Calu3 (cell line): ENCODE data around the gene MAGED1. TPM values are rescaled to one million over a fixed set of nuclear protein-coding genes. Genes with fewer than 3 reads are reported as not detected.
"Not testable (repeated sequence)": the region's sequence is repeated elsewhere in the genome, so short reads cannot be mapped to it uniquely, and the experiment has no call there.

Source experiments
- BruUV-seq: library from RNA; stranded (reverse); fragments of 400-500 nt; replicated peaks from 2 replicates; lab custom pipeline; 2021; lab: Mats Ljungman, UMichigan
- CTCF ChIA-PET: fragments of 300-600 bp; sonication (Branson Sonifier 250); formaldehyde crosslinking; loops from one replicate; lab custom pipeline; 2022; ENCODE audit warnings: antibody characterized with exemption; lab: Charles Lee
- DNase-seq: peaks from one replicate; pipeline ENCODE4 v3.0.0; 2022
- H3K27ac Mint-ChIP-seq: one replicate; pipeline ENCODE4 v1.8.0; 2022; ENCODE audit warnings: mixed read lengths; ENCODE audit not compliant: unreplicated experiment
- H3K27me3 Mint-ChIP-seq: one replicate; pipeline ENCODE4 v1.8.0; 2022; ENCODE audit warnings: mixed read lengths; ENCODE audit not compliant: unreplicated experiment
- H3K36me3 Mint-ChIP-seq: one replicate; pipeline ENCODE4 v1.8.0; 2022; ENCODE audit warnings: mild to moderate bottlenecking, moderate library complexity, mixed read lengths; ENCODE audit not compliant: insufficient read depth, unreplicated experiment
- H3K4me1 Mint-ChIP-seq: one replicate; pipeline ENCODE4 v1.8.0; 2022; ENCODE audit warnings: mild to moderate bottlenecking, low read depth, mixed read lengths; ENCODE audit not compliant: unreplicated experiment
- H3K4me3 Mint-ChIP-seq: one replicate; pipeline ENCODE4 v1.8.0; 2022; ENCODE audit warnings: mild to moderate bottlenecking, low read depth, moderate library complexity, mixed read lengths; ENCODE audit not compliant: unreplicated experiment
- H3K9me3 Mint-ChIP-seq: one replicate; pipeline ENCODE4 v1.8.0; 2022; ENCODE audit warnings: low read depth, mixed read lengths; ENCODE audit not compliant: unreplicated experiment
- intact Hi-C: fragments of 100-400 bp; cut with micrococcal nuclease; formaldehyde crosslinking; loops from one replicate; pipeline ENCODE4 v1.10.0; 2022; ENCODE audit not compliant: unreplicated experiment
- total RNA-seq: library from RNA; stranded (reverse); gene quantifications from 2 replicates; pipeline ENCODE4 v1.2.3, GENCODE V29; 2022
- TF ChIP-seq, protein P1 (sequence below): fragments of 200-600 bp; IDR thresholded peaks from one replicate; pipeline ENCODE4 v1.8.0; 2022; ENCODE audit warnings: antibody characterized with exemption; ENCODE audit not compliant: unreplicated experiment

Gene MAGED1
- total RNA-seq, 1 experiment from 2014 or later: 107 TPM

DNA sequence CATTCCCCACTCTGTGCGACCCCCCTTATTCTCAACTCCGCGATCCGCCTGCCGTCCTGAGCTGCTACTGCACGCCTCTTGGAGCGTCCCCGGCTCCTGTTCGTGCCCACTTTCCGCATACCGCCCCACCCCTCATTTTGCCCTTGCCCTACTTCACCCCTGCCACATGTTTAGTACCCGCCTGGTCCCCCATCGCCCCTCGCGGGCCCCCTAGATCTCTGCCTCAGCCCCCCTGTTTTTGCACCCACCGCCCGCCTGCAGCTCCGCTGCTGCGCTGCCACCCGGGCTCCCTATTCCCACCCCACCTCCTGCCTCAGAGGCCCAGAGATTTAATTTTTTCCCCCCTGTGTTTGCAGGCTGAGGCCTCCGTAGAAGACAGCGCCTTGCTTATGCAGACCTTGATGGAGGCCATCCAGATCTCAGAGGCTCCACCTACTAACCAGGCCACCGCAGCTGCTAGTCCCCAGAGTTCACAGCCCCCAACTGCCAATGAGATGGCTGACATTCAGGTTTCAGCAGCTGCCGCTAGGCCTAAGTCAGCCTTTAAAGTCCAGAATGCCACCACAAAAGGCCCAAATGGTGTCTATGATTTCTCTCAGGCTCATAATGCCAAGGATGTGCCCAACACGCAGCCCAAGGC lies 1.4 kb downstream of the MAGED1 start:
- H3K36me3 Mint-ChIP-seq: peaks cover 44% of the 10 kb centered on the region
- CTCF ChIA-PET: no interaction called here
- H3K27me3 Mint-ChIP-seq: no peaks in the 10 kb centered on the region
- no peaks in the 10 kb centered on the region for H3K4me1 Mint-ChIP-seq
- TF ChIP-seq, protein P1, sequence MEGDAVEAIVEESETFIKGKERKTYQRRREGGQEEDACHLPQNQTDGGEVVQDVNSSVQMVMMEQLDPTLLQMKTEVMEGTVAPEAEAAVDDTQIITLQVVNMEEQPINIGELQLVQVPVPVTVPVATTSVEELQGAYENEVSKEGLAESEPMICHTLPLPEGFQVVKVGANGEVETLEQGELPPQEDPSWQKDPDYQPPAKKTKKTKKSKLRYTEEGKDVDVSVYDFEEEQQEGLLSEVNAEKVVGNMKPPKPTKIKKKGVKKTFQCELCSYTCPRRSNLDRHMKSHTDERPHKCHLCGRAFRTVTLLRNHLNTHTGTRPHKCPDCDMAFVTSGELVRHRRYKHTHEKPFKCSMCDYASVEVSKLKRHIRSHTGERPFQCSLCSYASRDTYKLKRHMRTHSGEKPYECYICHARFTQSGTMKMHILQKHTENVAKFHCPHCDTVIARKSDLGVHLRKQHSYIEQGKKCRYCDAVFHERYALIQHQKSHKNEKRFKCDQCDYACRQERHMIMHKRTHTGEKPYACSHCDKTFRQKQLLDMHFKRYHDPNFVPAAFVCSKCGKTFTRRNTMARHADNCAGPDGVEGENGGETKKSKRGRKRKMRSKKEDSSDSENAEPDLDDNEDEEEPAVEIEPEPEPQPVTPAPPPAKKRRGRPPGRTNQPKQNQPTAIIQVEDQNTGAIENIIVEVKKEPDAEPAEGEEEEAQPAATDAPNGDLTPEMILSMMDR: no peak
- peak overlapping the region; percentile 96 for H3K4me3 Mint-ChIP-seq
- H3K9me3 Mint-ChIP-seq: no peaks in the 10 kb centered on the region
- no peak for DNase-seq
- intact Hi-C loops: no loop called here
- peak overlapping the region; percentile 96 for H3K27ac Mint-ChIP-seq
- no TSS peak for BruUV-seq

DNA sequence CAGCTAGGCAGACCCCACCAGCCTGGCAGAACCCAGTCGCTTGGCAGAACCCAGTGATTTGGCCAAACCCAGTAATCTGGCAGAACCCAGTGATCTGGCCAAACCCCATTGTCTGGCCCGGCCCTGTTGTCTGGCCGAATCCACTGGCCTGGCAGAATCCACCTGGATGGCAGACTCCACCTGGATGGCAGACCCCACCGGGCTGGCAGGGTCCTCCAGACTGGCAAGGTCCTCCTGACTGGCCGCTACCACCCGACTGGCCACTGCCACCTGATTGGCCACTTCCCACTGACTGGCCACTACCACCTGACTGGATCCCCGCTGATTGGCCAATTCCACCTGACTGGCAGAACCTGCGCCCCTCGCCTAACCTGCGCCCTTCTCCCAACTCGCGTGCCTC lies 3.2 kb downstream of the MAGED1 start:
- TF ChIP-seq, protein P1: no peak
- no peak for DNase-seq
- peak overlapping the region; percentile 1 for H3K27ac Mint-ChIP-seq
- no peaks in the 10 kb centered on the region for H3K4me1 Mint-ChIP-seq
- no peaks in the 10 kb centered on the region for H3K27me3 Mint-ChIP-seq
- H3K4me3 Mint-ChIP-seq: no peak overlapping the region
- BruUV-seq: no TSS peak
- peaks cover 48% of the 10 kb centered on the region for H3K36me3 Mint-ChIP-seq
- CTCF ChIA-PET: no interaction called here
- no peaks in the 10 kb centered on the region for H3K9me3 Mint-ChIP-seq
- intact Hi-C loops: no loop called here

DNA sequence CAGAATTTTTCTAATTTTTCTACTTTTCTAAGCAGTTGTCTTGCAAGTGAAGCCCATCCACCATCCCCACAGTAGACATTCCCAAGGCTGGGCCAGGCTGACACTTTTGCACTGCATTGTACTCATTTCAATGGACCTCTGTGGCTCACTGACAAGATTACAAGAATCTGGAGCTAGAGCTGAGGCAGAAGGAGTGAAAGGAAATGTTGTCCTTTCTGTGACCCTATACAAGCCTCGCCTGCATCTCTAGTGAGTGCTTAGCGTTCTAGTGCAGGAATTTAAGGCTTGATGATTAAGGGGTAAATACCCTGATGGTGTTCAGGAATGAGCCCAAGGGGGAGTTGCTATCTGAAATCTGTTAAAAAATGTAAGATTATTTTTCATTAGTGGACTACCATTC lies 6.3 kb downstream of the MAGED1 start:
- Mint-ChIP-seq H3K27ac (no peak overlapping the region), H3K36me3 (peaks cover 30% of the 10 kb centered on the region)

DNA sequence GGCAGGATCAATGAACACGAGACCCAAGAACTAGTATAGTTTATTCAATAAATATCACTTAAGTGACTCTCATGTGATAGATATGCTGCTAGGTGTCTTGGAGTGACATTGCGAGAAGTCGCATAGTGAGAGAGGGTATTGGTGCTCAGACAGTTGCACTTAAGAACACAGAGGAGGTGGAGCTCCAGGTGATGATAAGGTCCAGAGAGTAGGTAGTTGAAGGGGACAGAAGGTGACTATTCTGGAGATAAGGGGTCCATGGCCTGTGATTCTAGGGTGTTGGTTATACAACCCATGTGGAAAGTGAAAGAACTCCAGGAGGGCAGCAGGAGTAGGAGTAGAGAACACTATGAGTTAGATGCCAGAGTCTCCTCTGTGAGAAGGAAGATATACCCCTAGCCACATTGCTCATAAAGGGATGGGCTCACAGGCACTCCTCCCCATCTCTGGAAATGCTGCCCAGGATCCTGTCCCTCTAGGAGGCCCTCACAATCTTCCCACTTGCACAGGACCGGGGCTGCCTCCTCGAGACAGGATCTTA lies 9.2 kb downstream of the MAGED1 start:
- BruUV-seq: no TSS peak
- H3K9me3 Mint-ChIP-seq: no peaks in the 10 kb centered on the region
- CTCF ChIA-PET: no interaction called here
- H3K27ac Mint-ChIP-seq: no peak overlapping the region
- DNase-seq: no peak
- TF ChIP-seq, protein P1: no peak
- intact Hi-C loops: no loop called here
- peaks cover 15% of the 10 kb centered on the region for H3K36me3 Mint-ChIP-seq
- no peaks in the 10 kb centered on the region for H3K27me3 Mint-ChIP-seq
- no peak overlapping the region for H3K4me3 Mint-ChIP-seq
- no peaks in the 10 kb centered on the region for H3K4me1 Mint-ChIP-seq

More for the DNA sequence above, 6.3 kb downstream of the MAGED1 start:
- Mint-ChIP-seq H3K4me1 (no peaks in the 10 kb centered on the region), H3K27me3 (no peaks in the 10 kb centered on the region), H3K4me3 (no peak overlapping the region), H3K9me3 (no peaks in the 10 kb centered on the region)
- intact Hi-C loops: no loop called here
- no TSS peak for BruUV-seq
- TF ChIP-seq, protein P1: no peak
- no peak for DNase-seq
- CTCF ChIA-PET: no interaction called here

DNA sequence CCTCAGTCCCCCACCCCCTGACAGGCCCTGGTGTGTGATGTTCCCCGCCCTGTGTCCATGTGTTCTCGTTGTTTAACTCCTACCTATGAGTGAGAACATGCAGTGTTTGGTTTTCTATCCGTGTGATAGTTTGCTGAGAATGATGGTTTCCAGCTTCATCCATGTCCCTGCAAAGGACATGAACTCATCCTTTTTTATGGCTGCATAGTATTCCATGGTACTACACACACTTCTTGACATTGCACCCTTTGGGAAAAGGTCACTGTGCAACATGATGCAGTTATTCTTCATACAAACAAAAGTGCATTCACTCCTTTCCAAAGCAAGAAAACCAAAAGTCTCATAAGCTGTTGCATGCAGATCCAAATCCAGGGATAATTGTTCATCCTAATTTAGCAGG lies 11.7 kb downstream of the MAGED1 start:
- H3K36me3 Mint-ChIP-seq, H3K9me3 Mint-ChIP-seq, H3K27ac Mint-ChIP-seq, DNase-seq, H3K4me3 Mint-ChIP-seq, H3K4me1 Mint-ChIP-seq, CTCF ChIA-PET, H3K27me3 Mint-ChIP-seq, intact Hi-C loops, BruUV-seq: not testable (repeated sequence)
